HPDE6-E6E7 (cell line): ENCODE results near the gene GP5.

ENCODE experiments used
- DNase-seq: peaks from one replicate; pipeline ENCODE4 v3.0.0; 2011; ENCODE audit warnings: missing footprints; ENCODE audit errors: extremely low spot score

The GP5 gene

DNA sequence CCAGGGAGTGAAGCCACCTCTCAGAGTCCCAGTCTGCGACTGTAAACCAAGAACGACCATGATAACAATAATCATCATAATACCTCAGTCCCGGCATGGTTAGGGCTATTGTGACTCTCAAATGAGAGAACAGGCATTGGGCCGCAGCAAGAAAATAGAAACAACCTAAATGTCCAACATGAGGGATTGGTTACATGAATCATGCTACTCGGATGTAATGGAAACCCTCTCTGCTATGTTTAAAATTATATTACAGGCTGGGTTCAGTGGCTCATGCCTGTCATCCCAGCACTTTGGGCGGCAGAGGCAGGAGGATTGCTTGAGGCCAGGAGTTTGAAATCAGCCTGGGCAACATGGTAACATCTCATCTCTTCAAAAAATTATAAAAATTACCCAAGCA lies 50.7 kb downstream of the GP5 start:
- DNase-seq = no peak

DNA sequence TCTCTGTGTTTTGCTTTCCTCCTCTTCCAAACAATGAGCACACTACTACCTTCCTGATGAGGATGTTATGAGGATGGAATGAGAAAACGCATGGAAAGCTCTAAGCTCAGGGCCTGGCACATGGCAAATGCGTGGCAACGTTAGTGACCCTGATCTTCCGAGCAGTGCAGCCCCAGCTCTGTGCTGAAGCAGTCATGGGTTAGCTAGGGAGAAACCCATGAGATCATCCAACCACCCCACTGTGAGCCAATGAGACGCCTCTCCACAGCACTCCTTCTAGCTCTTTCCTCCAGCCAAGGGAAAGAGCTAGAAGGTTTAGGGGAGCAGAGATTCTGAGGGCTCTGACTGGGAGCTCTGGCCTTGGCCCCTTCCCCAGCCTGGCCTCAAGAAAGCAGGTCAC lies 52.4 kb downstream of the GP5 start:
- no peak for DNase-seq

DNA sequence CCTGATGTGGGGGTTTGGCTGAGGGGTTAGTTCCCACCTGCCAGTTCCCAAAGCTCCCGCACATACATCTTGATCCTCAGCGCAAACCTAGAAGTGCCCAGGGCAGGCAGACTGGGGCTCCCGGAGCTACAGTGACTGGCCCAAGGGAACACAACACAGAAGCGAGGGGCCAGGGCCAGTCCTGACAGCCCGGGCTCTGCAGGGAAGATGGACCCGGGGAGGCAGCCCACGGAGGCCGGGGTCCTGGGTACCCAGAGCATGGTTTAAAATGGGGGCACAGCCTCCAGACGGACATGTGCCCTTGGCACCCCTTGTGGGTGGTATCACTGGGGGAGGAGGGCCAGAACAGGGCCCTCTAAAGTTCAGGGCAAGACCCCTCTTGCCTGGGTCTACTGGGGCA lies 53.0 kb downstream of the GP5 start:
- DNase-seq = no peak
